ENCODE data around the gene CD82. TPM values are rescaled to one million over a fixed set of nuclear protein-coding genes. Genes with fewer than 3 reads are reported as not detected.

The CD82 gene
- total and polyA plus RNA-seq, 2 of the 8 experiments (the other 6 are each of a cell fraction or from before 2014, with no cell fraction given): 7.9 to 10.3 TPM

DNA sequence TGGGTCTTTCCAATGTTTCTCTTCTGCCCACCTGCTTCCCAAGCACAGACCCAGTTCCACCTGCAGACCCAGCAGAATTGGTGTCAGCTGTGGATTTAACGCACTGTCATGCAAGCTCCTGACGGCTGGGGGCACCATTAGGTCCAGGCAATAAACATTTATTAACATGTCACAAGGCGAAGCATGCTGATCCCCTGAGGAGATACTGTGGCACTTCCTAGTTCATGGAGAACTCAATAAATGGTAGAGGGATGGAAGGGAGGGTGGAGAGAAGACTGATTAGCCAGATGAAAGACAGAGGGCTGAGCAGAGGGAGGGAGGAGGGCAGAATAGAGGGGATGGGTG is 93.0 kb downstream of the CD82 start:
- no peak for DNase-seq (ENCODE audit: low read depth in 1 of 2, low spot score in 2 of 2)
- no peak overlapping the region for H3K4me2 ChIP-seq (ENCODE audit: insufficient read depth in 1 of 2, low read depth in 2 of 2, low read length in 2 of 2)

More for the DNA sequence above, 93.0 kb downstream of the CD82 start:
- Histone ChIP-seq H3K27ac (ENCODE audit: low read depth, low read length) (no peak overlapping the region), H3K79me2 (ENCODE audit: control insufficient read depth in 1 of 2, insufficient read depth in 2 of 2, low read length in 2 of 2) (no peaks in the 10 kb centered on the region), H3K27me3 (replicated peaks in 1 of 4; ENCODE audit: control insufficient read depth in 3 of 4, extremely low read depth in 1 of 4, insufficient read depth in 3 of 4, low read length in 3 of 4) (no peaks in the 10 kb centered on the region; a peak in 1 of 7 replicates), H4K20me1 (replicated peaks in 1 of 2; ENCODE audit: control insufficient read depth in 1 of 2, insufficient read depth in 2 of 2, low read length in 2 of 2) (no peaks in the 10 kb centered on the region), H3K9ac (replicated peaks in 1 of 4; ENCODE audit: extremely low read depth in 1 of 4, low read depth in 3 of 4, low read length in 3 of 4) (no peak overlapping the region), H2BK15ac (ENCODE audit: low read length) (0 out of 2 replicates have a peak overlapping the region, but pooled peaks have one; percentile 72), H2BK20ac (ENCODE audit: low read length) (no peak overlapping the region), H2AFZ (ENCODE audit: low read length) (no peak overlapping the region), H3K23ac (ENCODE audit: insufficient read length) (no peak overlapping the region), H2AK5ac (ENCODE audit: low read depth, low read length) (no peak overlapping the region), H4K5ac (ENCODE audit: insufficient read length, low read depth, low read length) (no peak overlapping the region), H3K4me1 (replicated peaks in 1 of 4; ENCODE audit: control insufficient read depth in 3 of 4, insufficient read depth in 4 of 4, low read length in 3 of 4) (peaks cover 0 to 3% (median 0%) of the 10 kb centered on the region in 4 experiments; a peak in 1 of 7 replicates), H2BK5ac (ENCODE audit: low read depth, low read length) (no peak overlapping the region), H3K4me3 (ENCODE audit: extremely low read depth in 1 of 4, insufficient read depth in 2 of 4, low read depth in 3 of 4, low read length in 4 of 4) (no peak overlapping the region), H4K8ac (ENCODE audit: extremely low read depth, insufficient read depth, low read length) (no peak overlapping the region), H2BK120ac (replicated peaks; ENCODE audit: low read depth, low read length) (no peak overlapping the region), H3K56ac (replicated peaks; ENCODE audit: insufficient read length, low read depth, low read length) (no peak overlapping the region), H3K18ac (ENCODE audit: extremely low read depth, low read length) (no peak overlapping the region), H3K9me3 (ENCODE audit: insufficient read depth in 2 of 2, low read depth in 1 of 2, low read length in 1 of 2) (peaks cover 0 to 6% of the 10 kb centered on the region in 2 experiments; a peak in 1 of 4 replicates), H2BK12ac (ENCODE audit: low read depth, low read length) (peak overlapping the region; percentile 60; the same call in 1 of the 2 replicates), H3K79me1 (ENCODE audit: low read depth, low read length) (no peaks in the 10 kb centered on the region), H3K36me3 (ENCODE audit: control insufficient read depth in 2 of 4, insufficient read depth in 4 of 4, low read length in 3 of 4) (no peaks in the 10 kb centered on the region), H3K4ac (replicated peaks; ENCODE audit: insufficient read length, low read depth, low read length) (no peak overlapping the region), H4K91ac (replicated peaks; ENCODE audit: insufficient read length, low read length) (no peak overlapping the region), H3K23me2 (ENCODE audit: low read depth, low read length) (peaks cover 9% of the 10 kb centered on the region; the same call in 1 of the 2 replicates), H3K14ac (ENCODE audit: insufficient read length) (no peak overlapping the region)
- ChIA-PET POLR2A (ENCODE audit: partially characterized antibody) (interaction anchor here (0.6 kb wide), 1 partner anchor 24 kb away, joined by 3 read pairs; no protein-coding TSS in a partner anchor), CTCF (ENCODE audit: partially characterized antibody) (interaction anchor here (0.7 to 2.1 kb wide), 10 partner anchors 17 to 261 kb away, joined by 3 to 7 read pairs (median 4); no protein-coding TSS in a partner anchor)
- FAIRE-seq: no peak
- TF ChIP-seq, protein P1, sequence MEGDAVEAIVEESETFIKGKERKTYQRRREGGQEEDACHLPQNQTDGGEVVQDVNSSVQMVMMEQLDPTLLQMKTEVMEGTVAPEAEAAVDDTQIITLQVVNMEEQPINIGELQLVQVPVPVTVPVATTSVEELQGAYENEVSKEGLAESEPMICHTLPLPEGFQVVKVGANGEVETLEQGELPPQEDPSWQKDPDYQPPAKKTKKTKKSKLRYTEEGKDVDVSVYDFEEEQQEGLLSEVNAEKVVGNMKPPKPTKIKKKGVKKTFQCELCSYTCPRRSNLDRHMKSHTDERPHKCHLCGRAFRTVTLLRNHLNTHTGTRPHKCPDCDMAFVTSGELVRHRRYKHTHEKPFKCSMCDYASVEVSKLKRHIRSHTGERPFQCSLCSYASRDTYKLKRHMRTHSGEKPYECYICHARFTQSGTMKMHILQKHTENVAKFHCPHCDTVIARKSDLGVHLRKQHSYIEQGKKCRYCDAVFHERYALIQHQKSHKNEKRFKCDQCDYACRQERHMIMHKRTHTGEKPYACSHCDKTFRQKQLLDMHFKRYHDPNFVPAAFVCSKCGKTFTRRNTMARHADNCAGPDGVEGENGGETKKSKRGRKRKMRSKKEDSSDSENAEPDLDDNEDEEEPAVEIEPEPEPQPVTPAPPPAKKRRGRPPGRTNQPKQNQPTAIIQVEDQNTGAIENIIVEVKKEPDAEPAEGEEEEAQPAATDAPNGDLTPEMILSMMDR (IDR thresholded peaks at IDR 0.05; ENCODE audit: control extremely low read depth in 1 of 3, insufficient read depth in 1 of 3, low read depth in 1 of 3, low read length in 3 of 3): peak; percentile 49 to 60 (median 50)
- TF ChIP-seq RAD21 (IDR thresholded peaks at IDR 0.05 in 1 of 2, conservative IDR thresholded peaks at IDR 0.05 in 1 of 2; ENCODE audit: low read depth in 2 of 2, low read length in 2 of 2) (peak; percentile 56 to 70), MAFK (IDR thresholded peaks at IDR 0.05; ENCODE audit: low read depth, low read length) (no peak)
- WGBS, 2 experiments (ENCODE audit: extremely low coverage in 1 of 2, insufficient coverage in 1 of 2, insufficient read length in 1 of 2, insufficient replicate concordance in 2 of 2, low coverage in 1 of 2, low lambda C conversion rate in 2 of 2, missing lambda C conversion rate in 1 of 2): 47% methylated on average over 3 of the region's 3 CpGs; no CpG with 5 or more reads in 1 of the 2 experiments
